Measurements from ENCODE around the gene PNPLA6. TPM values are rescaled to one million over a fixed set of nuclear protein-coding genes. Genes with fewer than 3 reads are reported as not detected.

PNPLA6 gene
- total and polyA plus RNA-seq, 2 of the 8 experiments (the other 6 are each of a cell fraction or from before 2014, with no cell fraction given): 55.1 to 121 TPM

DNA sequence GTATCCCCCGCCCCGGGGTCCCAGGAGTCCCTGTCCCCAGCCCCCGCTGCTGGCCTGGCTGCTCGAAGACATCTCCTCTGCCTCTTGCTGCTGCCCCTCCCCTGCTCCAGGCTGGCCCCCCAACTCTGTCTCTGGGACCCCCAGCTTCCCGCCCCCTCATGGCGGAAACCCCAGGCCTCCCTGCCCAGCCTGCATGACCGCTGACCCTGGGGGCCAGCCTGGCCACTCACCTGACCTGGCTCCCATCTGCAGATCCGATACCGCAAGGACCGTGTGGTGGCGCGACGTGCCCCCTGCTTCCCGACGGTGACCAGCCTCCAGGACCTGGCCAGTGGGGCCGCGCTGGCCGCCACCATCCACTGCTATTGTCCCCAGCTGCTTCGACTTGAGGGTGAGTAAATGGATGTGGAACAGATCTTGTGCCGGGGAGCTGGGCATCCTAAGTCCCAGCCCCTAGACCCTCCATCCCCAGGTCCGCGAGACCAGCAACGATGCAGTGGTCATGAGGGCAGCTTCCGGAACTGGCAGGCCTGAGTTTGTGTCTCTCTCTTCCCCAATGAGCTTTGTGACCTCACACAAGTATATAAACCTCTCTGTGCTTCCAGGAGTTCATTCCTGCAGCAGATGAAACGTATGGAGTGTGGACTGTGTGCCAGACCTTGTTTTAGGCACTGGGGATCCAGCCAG, 72.5 kb downstream of the PNPLA6 start:
- H3K4me3 ChIP-seq (ENCODE audit: extremely low read depth in 1 of 4, insufficient read depth in 2 of 4, low read depth in 3 of 4, low read length in 4 of 4): no peak overlapping the region
- TF ChIP-seq TAF1 (IDR thresholded peaks at IDR 0.05; ENCODE audit: low read depth, low read length): no peak
- TF ChIP-seq ASH2L (IDR thresholded peaks at IDR 0.05; ENCODE audit: low read length): no peak
- no peak for TF ChIP-seq YY1 (IDR thresholded peaks at IDR 0.05; ENCODE audit: low read depth, low read length)
- TF ChIP-seq SRF (IDR thresholded peaks at IDR 0.05; ENCODE audit: low read depth, low read length): no peak
- no peak for TF ChIP-seq JUND (IDR thresholded peaks at IDR 0.05; ENCODE audit: low read length)
- TF ChIP-seq EZH2 (IDR thresholded peaks at IDR 0.05; ENCODE audit: low read depth, low read length, severe bottlenecking): no peak
- H3K4me2 ChIP-seq (ENCODE audit: insufficient read depth in 1 of 2, low read depth in 2 of 2, low read length in 2 of 2): no peak overlapping the region
- peaks cover 0 to 17% of the 10 kb centered on the region in 2 experiments for H4K20me1 ChIP-seq (replicated peaks in 1 of 2; ENCODE audit: control insufficient read depth in 1 of 2, insufficient read depth in 2 of 2, low read length in 2 of 2)
- peaks cover 2 to 32% (median 11%) of the 10 kb centered on the region in 4 experiments; a peak in 5 of 8 replicates for H3K36me3 ChIP-seq (ENCODE audit: control insufficient read depth in 2 of 4, insufficient read depth in 4 of 4, low read length in 3 of 4)
- no peak overlapping the region for H2AK5ac ChIP-seq (ENCODE audit: low read depth, low read length)
- CTCF ChIA-PET (ENCODE audit: partially characterized antibody): interaction anchor here (0.7 to 2.1 kb wide), 5 partner anchors 14 to 253 kb away, joined by 3 to 8 read pairs (median 4); no protein-coding TSS in a partner anchor
- no peak overlapping the region for H4K5ac ChIP-seq (ENCODE audit: insufficient read length, low read depth, low read length)
- H2BK20ac ChIP-seq (ENCODE audit: low read length): no peak overlapping the region
- no peak overlapping the region for H3K27ac ChIP-seq (ENCODE audit: low read depth, low read length)
- no peak overlapping the region for H2BK5ac ChIP-seq (ENCODE audit: low read depth, low read length)
- H3K4ac ChIP-seq (replicated peaks; ENCODE audit: insufficient read length, low read depth, low read length): no peak overlapping the region
- H2BK12ac ChIP-seq (ENCODE audit: low read depth, low read length): no peak overlapping the region
- no peaks in the 10 kb centered on the region for H3K27me3 ChIP-seq (replicated peaks in 1 of 4; ENCODE audit: control insufficient read depth in 3 of 4, extremely low read depth in 1 of 4, insufficient read depth in 3 of 4, low read length in 3 of 4)
- H3K18ac ChIP-seq (ENCODE audit: extremely low read depth, low read length): no peak overlapping the region
- H4K8ac ChIP-seq (ENCODE audit: extremely low read depth, insufficient read depth, low read length): no peak overlapping the region
- H3K4me1 ChIP-seq (replicated peaks in 1 of 4; ENCODE audit: control insufficient read depth in 3 of 4, insufficient read depth in 4 of 4, low read length in 3 of 4): no peaks in the 10 kb centered on the region; a peak in 1 of 7 replicates
- H2BK15ac ChIP-seq (ENCODE audit: low read length): no peak overlapping the region
- no peaks in the 10 kb centered on the region for H3K23me2 ChIP-seq (ENCODE audit: low read depth, low read length)
- no peaks in the 10 kb centered on the region for H3K79me2 ChIP-seq (ENCODE audit: control insufficient read depth in 1 of 2, insufficient read depth in 2 of 2, low read length in 2 of 2)
- H3K56ac ChIP-seq (replicated peaks; ENCODE audit: insufficient read length, low read depth, low read length): no peak overlapping the region
- H2AFZ ChIP-seq (ENCODE audit: low read length): no peak overlapping the region
- H4K91ac ChIP-seq (replicated peaks; ENCODE audit: insufficient read length, low read length): no peak overlapping the region
- no peak overlapping the region for H3K14ac ChIP-seq (ENCODE audit: insufficient read length)
- H3K23ac ChIP-seq (ENCODE audit: insufficient read length): no peak overlapping the region
- no peak for FAIRE-seq
- WGBS, 2 experiments (ENCODE audit: extremely low coverage in 1 of 2, insufficient coverage in 1 of 2, insufficient read length in 1 of 2, insufficient replicate concordance in 2 of 2, low coverage in 1 of 2, low lambda C conversion rate in 2 of 2, missing lambda C conversion rate in 1 of 2): 95% methylated on average over 21 of the region's 25 CpGs; no CpG with 5 or more reads in 1 of the 2 experiments
- no peaks in the 10 kb centered on the region for H3K9me3 ChIP-seq (ENCODE audit: insufficient read depth in 2 of 2, low read depth in 1 of 2, low read length in 1 of 2)
- DNase-seq (ENCODE audit: low read depth in 1 of 2, low spot score in 2 of 2): no peak
- H3K9ac ChIP-seq (replicated peaks in 1 of 4; ENCODE audit: extremely low read depth in 1 of 4, low read depth in 3 of 4, low read length in 3 of 4): no peak overlapping the region
- POLR2A ChIA-PET (ENCODE audit: partially characterized antibody): interaction anchor here (1.4 to 6.2 kb wide), 4 partner anchors 11 to 27 kb away, joined by 3 to 29 read pairs (median 7); partner anchors contain the start of gene CAMSAP3
- H2BK120ac ChIP-seq (replicated peaks; ENCODE audit: low read depth, low read length): no peak overlapping the region
- no peaks in the 10 kb centered on the region; the same call in 1 of the 2 replicates for H3K79me1 ChIP-seq (ENCODE audit: low read depth, low read length)

Measured in H1 (cell line).